ENCODE results near the gene MIS12. TPM values are rescaled to one million over a fixed set of nuclear protein-coding genes. Genes with fewer than 3 reads are reported as not detected.

Gene MIS12
- total and polyA plus RNA-seq, 2 of the 8 experiments (the other 6 are each of a cell fraction or from before 2014, with no cell fraction given), result 9.5 to 25.6 TPM

- TF ChIP-seq PHF8 (conservative IDR thresholded peaks at IDR 0.05; ENCODE audit: low read depth, low read length), result peak; percentile 100
- peak; percentile 14; the same call in 1 of the 2 replicates for TF ChIP-seq BRCA1 (IDR thresholded peaks at IDR 0.05; ENCODE audit: low read depth, low read length)
- TF ChIP-seq, protein P1, sequence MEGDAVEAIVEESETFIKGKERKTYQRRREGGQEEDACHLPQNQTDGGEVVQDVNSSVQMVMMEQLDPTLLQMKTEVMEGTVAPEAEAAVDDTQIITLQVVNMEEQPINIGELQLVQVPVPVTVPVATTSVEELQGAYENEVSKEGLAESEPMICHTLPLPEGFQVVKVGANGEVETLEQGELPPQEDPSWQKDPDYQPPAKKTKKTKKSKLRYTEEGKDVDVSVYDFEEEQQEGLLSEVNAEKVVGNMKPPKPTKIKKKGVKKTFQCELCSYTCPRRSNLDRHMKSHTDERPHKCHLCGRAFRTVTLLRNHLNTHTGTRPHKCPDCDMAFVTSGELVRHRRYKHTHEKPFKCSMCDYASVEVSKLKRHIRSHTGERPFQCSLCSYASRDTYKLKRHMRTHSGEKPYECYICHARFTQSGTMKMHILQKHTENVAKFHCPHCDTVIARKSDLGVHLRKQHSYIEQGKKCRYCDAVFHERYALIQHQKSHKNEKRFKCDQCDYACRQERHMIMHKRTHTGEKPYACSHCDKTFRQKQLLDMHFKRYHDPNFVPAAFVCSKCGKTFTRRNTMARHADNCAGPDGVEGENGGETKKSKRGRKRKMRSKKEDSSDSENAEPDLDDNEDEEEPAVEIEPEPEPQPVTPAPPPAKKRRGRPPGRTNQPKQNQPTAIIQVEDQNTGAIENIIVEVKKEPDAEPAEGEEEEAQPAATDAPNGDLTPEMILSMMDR (IDR thresholded peaks at IDR 0.05; ENCODE audit: control extremely low read depth in 1 of 3, insufficient read depth in 1 of 3, low read depth in 1 of 3, low read length in 3 of 3), result no peak
- no peak for TF ChIP-seq NRF1 (IDR thresholded peaks at IDR 0.05; ENCODE audit: low read depth, low read length)
- peak; percentile 67 for TF ChIP-seq ASH2L (IDR thresholded peaks at IDR 0.05; ENCODE audit: low read length)
- TF ChIP-seq POLR2A (IDR thresholded peaks at IDR 0.05; ENCODE audit: control extremely low read depth in 1 of 2, low read depth in 2 of 2, low read length in 2 of 2), result peak; percentile 94 to 96
- peak; percentile 98 for TF ChIP-seq POLR2AphosphoS5 (IDR thresholded peaks at IDR 0.05; ENCODE audit: low read depth, low read length)
- TF ChIP-seq TAF1 (IDR thresholded peaks at IDR 0.05; ENCODE audit: low read depth, low read length), result peak; percentile 95
- TF ChIP-seq TEAD4 (IDR thresholded peaks at IDR 0.05; ENCODE audit: low read depth, low read length), result peak; percentile 26; the same call in 1 of the 2 replicates
- TF ChIP-seq YY1 (IDR thresholded peaks at IDR 0.05; ENCODE audit: low read depth, low read length), result 0 out of 2 replicates have a peak, but pooled peaks have one; percentile 21
- TF ChIP-seq CHD1 (IDR thresholded peaks at IDR 0.05; ENCODE audit: low read depth, low read length), result peak; percentile 29; the same call in 1 of the 2 replicates
- peak in 1 of 2 experiments; percentile 65; a peak in 2 of 4 replicates for TF ChIP-seq SIN3A (conservative IDR thresholded peaks at IDR 0.05 in 1 of 2, IDR thresholded peaks at IDR 0.05 in 1 of 2; ENCODE audit: low read depth in 1 of 2, low read length in 2 of 2)
- TF ChIP-seq MAX (IDR thresholded peaks at IDR 0.05), result peak; percentile 62
- TF ChIP-seq RAD21 (IDR thresholded peaks at IDR 0.05 in 1 of 2, conservative IDR thresholded peaks at IDR 0.05 in 1 of 2; ENCODE audit: low read depth in 2 of 2, low read length in 2 of 2), result no peak
- peak; percentile 97 for TF ChIP-seq E2F6 (IDR thresholded peaks at IDR 0.05)
- peak; percentile 10; the same call in 1 of the 2 replicates for TF ChIP-seq SP2 (IDR thresholded peaks at IDR 0.05; ENCODE audit: low read length)
- no peak for TF ChIP-seq RXRA (IDR thresholded peaks at IDR 0.05; ENCODE audit: insufficient read depth, low read depth, low read length)
- TF ChIP-seq CREB1 (IDR thresholded peaks at IDR 0.05), result peak; percentile 86
- peak; percentile 77; the same call in 1 of the 2 replicates for TF ChIP-seq GTF2F1 (IDR thresholded peaks at IDR 0.05; ENCODE audit: borderline replicate concordance, low read depth, low read length)
Measured at GRCh38 chr17:5486206-5487124, at the start of gene MIS12 (continued).
